ENCODE data around the gene MAEL. TPM values are rescaled to one million over a fixed set of nuclear protein-coding genes. Genes with fewer than 3 reads are reported as not detected.

The MAEL gene
- not detected in 2 replicates for total RNA-seq (2014; rRNA removed; shearing (Covaris generic); ENCODE audit: low replicate concordance)

- no peak for DNase-seq (ENCODE audit: low read depth)
- in situ Hi-C loops (cut with HindIII; ENCODE audit: low pct_unique_long_range_greater_than_20kb, low sequenced_read_pairs): no loop called here
Measured at GRCh38 chr1:166988974-166989515, at the start of gene MAEL. Gene MAEL (plus strand): TSS chr1:166989280. CDS start chr1:166989353, 73 bp downstream.

- in situ Hi-C loops (cut with HindIII; ENCODE audit: low pct_unique_long_range_greater_than_20kb, low sequenced_read_pairs): no loop called here
- DNase-seq (ENCODE audit: low read depth): no peak
Measured at GRCh38 chr1:166939741-166940375, 49.2 kb upstream of the MAEL start.

GRCh38 chr1:166944186-166944967 lies 44.7 kb upstream of the MAEL start:
- in situ Hi-C loops (cut with HindIII; ENCODE audit: low pct_unique_long_range_greater_than_20kb, low sequenced_read_pairs): no loop called here
- no peak for DNase-seq (ENCODE audit: low read depth)

GRCh38 chr1:166947398-166948043 lies 41.6 kb upstream of the MAEL start:
- in situ Hi-C loops (cut with HindIII; ENCODE audit: low pct_unique_long_range_greater_than_20kb, low sequenced_read_pairs): no loop called here
- DNase-seq (ENCODE audit: low read depth): no peak

- in situ Hi-C loops (cut with HindIII; ENCODE audit: low pct_unique_long_range_greater_than_20kb, low sequenced_read_pairs): no loop called here
Measured at GRCh38 chr1:166948856-166949350, 40.2 kb upstream of the MAEL start.

GRCh38 chr1:166950156-166950555 lies 38.9 kb upstream of the MAEL start:
- DNase-seq (ENCODE audit: low read depth): no peak
- in situ Hi-C loops (cut with HindIII; ENCODE audit: low pct_unique_long_range_greater_than_20kb, low sequenced_read_pairs): no loop called here

More at GRCh38 chr1:166948856-166949350, 40.2 kb upstream of the MAEL start:
- DNase-seq (ENCODE audit: low read depth): no peak

- in situ Hi-C loops (cut with HindIII; ENCODE audit: low pct_unique_long_range_greater_than_20kb, low sequenced_read_pairs): no loop called here
- DNase-seq (ENCODE audit: low read depth): no peak
Measured at GRCh38 chr1:166951050-166951449, 38.0 kb upstream of the MAEL start.

GRCh38 chr1:166952002-166952746 lies 36.9 kb upstream of the MAEL start:
- no peak for DNase-seq (ENCODE audit: low read depth)
- in situ Hi-C loops (cut with HindIII; ENCODE audit: low pct_unique_long_range_greater_than_20kb, low sequenced_read_pairs): no loop called here

- DNase-seq (ENCODE audit: low read depth): no peak
- in situ Hi-C loops (cut with HindIII; ENCODE audit: low pct_unique_long_range_greater_than_20kb, low sequenced_read_pairs): no loop called here
Measured at GRCh38 chr1:166953491-166953890, 35.6 kb upstream of the MAEL start.

- no peak for DNase-seq (ENCODE audit: low read depth)
- in situ Hi-C loops (cut with HindIII; ENCODE audit: low pct_unique_long_range_greater_than_20kb, low sequenced_read_pairs): no loop called here
Measured at GRCh38 chr1:166956057-166956850, 32.8 kb upstream of the MAEL start.

GRCh38 chr1:166956872-166957271 lies 32.2 kb upstream of the MAEL start:
- DNase-seq (ENCODE audit: low read depth): no peak
- in situ Hi-C loops (cut with HindIII; ENCODE audit: low pct_unique_long_range_greater_than_20kb, low sequenced_read_pairs): no loop called here

- no peak for DNase-seq (ENCODE audit: low read depth)
- in situ Hi-C loops (cut with HindIII; ENCODE audit: low pct_unique_long_range_greater_than_20kb, low sequenced_read_pairs): no loop called here
Measured at GRCh38 chr1:166960858-166961474, 28.1 kb upstream of the MAEL start.

GRCh38 chr1:166969074-166969677 lies 19.9 kb upstream of the MAEL start:
- in situ Hi-C loops (cut with HindIII; ENCODE audit: low pct_unique_long_range_greater_than_20kb, low sequenced_read_pairs): no loop called here
- DNase-seq (ENCODE audit: low read depth): no peak

GRCh38 chr1:166971252-166971651 lies 17.8 kb upstream of the MAEL start:
- DNase-seq (ENCODE audit: low read depth): no peak
- in situ Hi-C loops (cut with HindIII; ENCODE audit: low pct_unique_long_range_greater_than_20kb, low sequenced_read_pairs): no loop called here

GRCh38 chr1:166972193-166972592 lies 16.9 kb upstream of the MAEL start:
- no peak for DNase-seq (ENCODE audit: low read depth)
- in situ Hi-C loops (cut with HindIII; ENCODE audit: low pct_unique_long_range_greater_than_20kb, low sequenced_read_pairs): no loop called here

GRCh38 chr1:166972826-166973225 lies 16.3 kb upstream of the MAEL start:
- no peak for DNase-seq (ENCODE audit: low read depth)
- in situ Hi-C loops (cut with HindIII; ENCODE audit: low pct_unique_long_range_greater_than_20kb, low sequenced_read_pairs): no loop called here
